B cell (primary cell): Measurements from ENCODE around the gene ETV2. TPM values are rescaled to one million over a fixed set of nuclear protein-coding genes. Genes with fewer than 3 reads are reported as not detected.

Experiments
- ATAC-seq: fragments of 200-7000 bp; cut with Tn5 transposase; one replicate; pipeline ENCODE4 v1.10.0; 2021; ENCODE audit warnings: low read depth, mild to moderate bottlenecking, moderate number of reproducible peaks, moderate library complexity
- CTCF ChIA-PET: fragments of 350-600 bp; sonication (Branson Sonifier 250); formaldehyde crosslinking; loops from one replicate; lab custom pipeline; 2021; ENCODE audit warnings: antibody characterized with exemption, inconsistent platforms; lab: Charles Lee
- POLR2A ChIA-PET: fragments of 350-600 bp; sonication (Branson Sonifier 250); formaldehyde crosslinking; loops from one replicate; lab custom pipeline; 2021; ENCODE audit warnings: antibody characterized with exemption; lab: Charles Lee
- DNase-seq: peaks from one replicate; pipeline ENCODE4 v3.0.0; 2013
- H2AFZ ChIP-seq: 2 replicates; pipeline ENCODE4 v1.6.1; 2012; ENCODE audit warnings: mild to moderate bottlenecking, low read depth, low read length; ENCODE audit not compliant: insufficient read depth, poor library complexity, severe bottlenecking
- H3K27ac ChIP-seq, 2 donors: 1 replicate in 1 of 2; 2 replicates in 1 of 2; pipeline ENCODE4 v1.5.1; 2012 to 2013; ENCODE audit warnings: low read length in 2 of 2, mild to moderate bottlenecking in 2 of 2, moderate library complexity in 1 of 2
- H3K27me3 ChIP-seq, 4 experiments: fragments of 200-600 bp in 1 of 4; sonication (generic) in 1 of 4; replicated peaks in 1 of 4; 1 replicate in 2 of 4; 2 replicates in 2 of 4; pipeline versions ENCODE4 v1.6.1 to v1.7.0; 2013 to 2016; ENCODE audit warnings: low read length in 3 of 4, mild to moderate bottlenecking in 2 of 4, mixed read lengths in 1 of 4, moderate library complexity in 1 of 4; ENCODE audit not compliant: insufficient read depth in 4 of 4, control insufficient read depth in 3 of 4; ENCODE audit errors: control extremely low read depth in 1 of 4
- H3K36me3 ChIP-seq, 2 experiments: replicated peaks in 1 of 2; 1 replicate in 1 of 2; 2 replicates in 1 of 2; pipeline versions ENCODE4 v1.6.1 to v1.7.1; 2013; ENCODE audit warnings: low read length in 1 of 2; ENCODE audit not compliant: insufficient read depth in 2 of 2, control insufficient read depth in 1 of 2; ENCODE audit errors: control extremely low read depth in 1 of 2, extremely low read depth in 1 of 2
- H3K4me1 ChIP-seq, 2 donors: fragments of 200-600 bp in 1 of 2; sonication (generic) in 1 of 2; 1 replicate in 1 of 2; 2 replicates in 1 of 2; pipeline versions ENCODE4 v1.5.1 to v1.6.1; 2013 to 2017; ENCODE audit warnings: low read length in 2 of 2; ENCODE audit not compliant: control insufficient read depth in 2 of 2, insufficient read depth in 2 of 2
- H3K4me2 ChIP-seq: replicated peaks from 2 replicates; pipeline ENCODE3; 2012; ENCODE audit warnings: mild to moderate bottlenecking, low read depth, low read length; ENCODE audit not compliant: poor library complexity, severe bottlenecking
- H3K4me3 ChIP-seq, 5 experiments: fragments of 200-600 bp in 1 of 5; sonication (generic) in 1 of 5; 1 replicate in 3 of 5; 2 replicates in 2 of 5; pipeline versions ENCODE4 v1.5.1 to v1.7.0; 2011 to 2016; ENCODE audit warnings: low read length in 4 of 5, mild to moderate bottlenecking in 4 of 5, low read depth in 2 of 5, control low read depth in 1 of 5, moderate library complexity in 1 of 5; ENCODE audit not compliant: insufficient read depth in 1 of 5; ENCODE audit errors: control extremely low read depth in 1 of 5, extremely low read depth in 1 of 5
- H3K79me2 ChIP-seq: fragments of 200-600 bp; sonication (generic); one replicate; pipeline ENCODE4 v1.6.0; 2016; ENCODE audit warnings: low read length; ENCODE audit not compliant: control insufficient read depth, insufficient read depth
- H3K9ac ChIP-seq: fragments of 200-600 bp; sonication (generic); 2 replicates; pipeline ENCODE4 v1.6.1; 2017; ENCODE audit warnings: mild to moderate bottlenecking, low read length, moderate library complexity
- H3K9me3 ChIP-seq, 3 donors: one replicate each; pipeline versions ENCODE4 v1.6.1 to v1.7.1; 2013; ENCODE audit warnings: low read length in 2 of 3; ENCODE audit not compliant: control insufficient read depth in 2 of 3, insufficient read depth in 1 of 3; ENCODE audit errors: control extremely low read depth in 1 of 3
- H4K20me1 ChIP-seq: 2 replicates; pipeline ENCODE4 v1.6.0; 2012; ENCODE audit warnings: mild to moderate bottlenecking, low read length; ENCODE audit not compliant: insufficient read depth, control insufficient read depth, poor library complexity, severe bottlenecking
- H3K27ac Mint-ChIP-seq: one replicate; pipeline ENCODE4 v1.8.0; 2021; ENCODE audit warnings: mixed read lengths
- H3K27me3 Mint-ChIP-seq: one replicate; pipeline ENCODE4 v1.8.0; 2021; ENCODE audit warnings: mixed read lengths
- H3K4me1 Mint-ChIP-seq: one replicate; pipeline ENCODE4 v1.8.0; 2021; ENCODE audit warnings: mixed read lengths
- H3K4me3 Mint-ChIP-seq: one replicate; pipeline ENCODE4 v1.8.0; 2021; ENCODE audit warnings: mixed read lengths
- H3K9me3 Mint-ChIP-seq: one replicate; pipeline ENCODE4 v1.8.0; 2022; ENCODE audit warnings: mixed read lengths; ENCODE audit not compliant: insufficient read depth
- EZH2 ChIP-seq: IDR thresholded peaks from 2 replicates; pipeline ENCODE4 v1.6.1; 2012; ENCODE audit warnings: borderline replicate concordance, low read depth, mild to moderate bottlenecking, moderate library complexity, low read length; ENCODE audit not compliant: insufficient read depth, poor library complexity, severe bottlenecking
- WGBS: methylation state at CpG from one replicate; pipeline ENCODE4 v1.1.5; 2013; ENCODE audit warnings: missing lambda C conversion rate; ENCODE audit not compliant: insufficient coverage; 5-methylcytosine and 5-hydroxymethylcytosine counted together
- intact Hi-C: fragments of 100-400 bp; cut with micrococcal nuclease; formaldehyde crosslinking; loops from one replicate; pipeline ENCODE4 v1.10.0; 2022
- polyA plus RNA-seq: library from polyadenylated mRNA; depleted of rRNA; stranded (reverse); fragments of >200 nt; gene quantifications from 2 replicates; pipeline ENCODE4 v1.2.3, GENCODE V29; 2012
- total RNA-seq, 2 donors: library from RNA; stranded (reverse); fragments of 120-200 nt in 1 of 2; gene quantifications; 1 replicate in 1 of 2; 2 replicates in 1 of 2; pipeline versions ENCODE4 v1.2.3 to v1.2.4, GENCODE V29; 2013 to 2022
- TF ChIP-seq, protein P1 (sequence below): fragments of 200-600 bp; IDR thresholded peaks from one replicate; pipeline ENCODE4 v1.8.0; 2022; ENCODE audit warnings: antibody characterized with exemption, mild to moderate bottlenecking

Gene ETV2
- total and polyA plus RNA-seq, 2 donors (not counting 1 experiment from before 2014, with no cell fraction given): 0.42 to 0.49 TPM

DNA sequence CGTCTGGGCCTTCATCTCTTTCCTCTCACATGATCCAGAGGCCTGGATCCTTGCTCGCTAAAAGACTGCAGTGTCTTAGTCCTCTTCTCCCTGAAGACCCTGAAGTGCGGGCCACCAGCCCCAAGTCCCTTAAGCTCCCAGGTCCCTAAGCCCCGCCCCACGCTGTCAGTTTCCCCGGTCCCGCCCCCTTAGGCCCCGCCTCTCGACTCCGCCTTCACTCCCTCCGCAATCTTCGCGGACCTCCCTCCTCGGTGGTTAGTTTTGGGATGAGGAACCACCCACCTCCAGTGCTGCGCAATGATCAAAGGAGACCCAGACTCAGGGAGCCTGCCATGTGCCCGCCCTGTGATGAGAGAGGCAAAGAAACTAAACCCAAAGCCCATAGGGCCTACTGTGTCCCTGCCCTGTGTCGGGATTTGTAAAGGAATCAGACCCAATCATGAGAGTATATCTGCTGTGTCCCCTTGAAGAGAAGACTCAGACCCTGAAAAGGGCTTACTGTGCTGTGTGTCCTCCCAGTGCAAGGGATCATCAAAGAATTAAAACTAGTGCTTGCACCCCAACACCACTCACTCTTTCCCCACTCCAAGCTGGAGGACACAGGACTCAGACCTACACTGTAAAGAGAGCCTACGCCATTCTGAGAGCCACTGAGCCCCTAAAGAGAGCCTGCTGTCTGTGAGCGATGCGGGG lies 3.6 kb downstream of the ETV2 start:
- ChIA-PET POLR2A (interaction anchor here (1.1 kb wide), 1 partner anchor 11 kb away, joined by 4 read pairs; no protein-coding TSS in a partner anchor), CTCF (interaction anchor here (1.2 kb wide), 1 partner anchor 135 kb away, joined by 3 read pairs; no protein-coding TSS in a partner anchor)
- no peaks in the 10 kb centered on the region for H3K36me3 ChIP-seq
- H3K9me3 ChIP-seq: peaks cover 0 to 5% (median 0%) of the 10 kb centered on the region in 3 donors
- intact Hi-C loops: loop anchor here (1.0 to 10.0 kb wide), 6 partner anchors 17 to 1950 kb away; partner anchors contain the start of genes ARHGAP33, HAUS5, OVOL3 and POLR2I
- H3K4me1 ChIP-seq: peaks cover 24 to 58% of the 10 kb centered on the region in 2 donors
- peak overlapping the region; percentile 94 for H3K4me3 Mint-ChIP-seq
- no peak for ATAC-seq
- peak overlapping the region; percentile 100 for H3K4me2 ChIP-seq
- H3K27ac ChIP-seq: peak overlapping the region in 1 of 2 donors; percentile 34
- peaks cover 3% of the 10 kb centered on the region for H4K20me1 ChIP-seq
- 30% methylated on average over 11 of the region's 20 CpGs for whole genome bisulfite sequencing
- no peaks in the 10 kb centered on the region for H3K27me3 ChIP-seq
- peak overlapping the region in 4 of 5 experiments; percentile 73 to 91 (median 82) for H3K4me3 ChIP-seq
- no peaks in the 10 kb centered on the region for H3K9me3 Mint-ChIP-seq
- H3K79me2 ChIP-seq: peaks cover 27% of the 10 kb centered on the region
- H3K27ac Mint-ChIP-seq: peak overlapping the region; percentile 91
- peak; percentile 74 for DNase-seq
- peaks cover 46% of the 10 kb centered on the region for H3K4me1 Mint-ChIP-seq
- H3K27me3 Mint-ChIP-seq: no peaks in the 10 kb centered on the region
- no peak for TF ChIP-seq EZH2
- TF ChIP-seq, protein P1, sequence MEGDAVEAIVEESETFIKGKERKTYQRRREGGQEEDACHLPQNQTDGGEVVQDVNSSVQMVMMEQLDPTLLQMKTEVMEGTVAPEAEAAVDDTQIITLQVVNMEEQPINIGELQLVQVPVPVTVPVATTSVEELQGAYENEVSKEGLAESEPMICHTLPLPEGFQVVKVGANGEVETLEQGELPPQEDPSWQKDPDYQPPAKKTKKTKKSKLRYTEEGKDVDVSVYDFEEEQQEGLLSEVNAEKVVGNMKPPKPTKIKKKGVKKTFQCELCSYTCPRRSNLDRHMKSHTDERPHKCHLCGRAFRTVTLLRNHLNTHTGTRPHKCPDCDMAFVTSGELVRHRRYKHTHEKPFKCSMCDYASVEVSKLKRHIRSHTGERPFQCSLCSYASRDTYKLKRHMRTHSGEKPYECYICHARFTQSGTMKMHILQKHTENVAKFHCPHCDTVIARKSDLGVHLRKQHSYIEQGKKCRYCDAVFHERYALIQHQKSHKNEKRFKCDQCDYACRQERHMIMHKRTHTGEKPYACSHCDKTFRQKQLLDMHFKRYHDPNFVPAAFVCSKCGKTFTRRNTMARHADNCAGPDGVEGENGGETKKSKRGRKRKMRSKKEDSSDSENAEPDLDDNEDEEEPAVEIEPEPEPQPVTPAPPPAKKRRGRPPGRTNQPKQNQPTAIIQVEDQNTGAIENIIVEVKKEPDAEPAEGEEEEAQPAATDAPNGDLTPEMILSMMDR: no peak
- peak overlapping the region; percentile 85 for H3K9ac ChIP-seq
- H2AFZ ChIP-seq: peak overlapping the region; percentile 97
